SK-N-MC (cell line): ENCODE results near the gene ITGA3.

Source experiments
- DNase-seq: peaks from one replicate; pipeline ENCODE4 v3.0.0-alpha.2; 2011; ENCODE audit warnings: low read depth, low spot score
- H3K27ac ChIP-seq: fragments of 200-600 bp; sonication (generic); 2 replicates; pipeline ENCODE4 v1.5.1; 2016; ENCODE audit warnings: mixed run types
- H3K36me3 ChIP-seq: fragments of 200-600 bp; sonication (generic); 2 replicates; pipeline ENCODE4 v1.6.1; 2017; ENCODE audit warnings: antibody characterized with exemption, low read length, mixed read lengths; ENCODE audit not compliant: insufficient read depth
- H3K4me3 ChIP-seq: fragments of 200-600 bp; sonication (generic); 2 replicates; pipeline ENCODE4 v1.5.1; 2016
- H3K9ac ChIP-seq: fragments of 200-600 bp; sonication (generic); 2 replicates; pipeline ENCODE4 v1.8.0; 2017; ENCODE audit warnings: mixed run types, mixed read lengths; ENCODE audit not compliant: insufficient read length
- H3K9me3 ChIP-seq: fragments of 200-600 bp; sonication (generic); 2 replicates; pipeline ENCODE4 v1.6.1; 2017; ENCODE audit warnings: low read depth, mild to moderate bottlenecking, antibody characterized with exemption, low read length, moderate library complexity, mixed read lengths
- EZH2 ChIP-seq: fragments of 200-600 bp; sonication (generic); IDR thresholded peaks from one replicate; pipeline ENCODE4 v1.6.1; 2017; ENCODE audit warnings: antibody characterized with exemption
- FOXP2 ChIP-seq: optimal IDR thresholded peaks from 2 replicates; pipeline ENCODE3; 2011; ENCODE audit warnings: mild to moderate bottlenecking, moderate library complexity; ENCODE audit not compliant: insufficient read depth; ENCODE audit errors: extremely low read length, control extremely low read depth
- POLR2AphosphoS5 ChIP-seq: IDR thresholded peaks from 2 replicates; pipeline ENCODE4 v1.6.1; 2012; ENCODE audit warnings: mild to moderate bottlenecking, low read depth, low read length, borderline replicate concordance

Gene ITGA3

GRCh38 chr17:50072130-50072529, 16.2 kb downstream of the ITGA3 start:
- no peak overlapping the region for H3K27ac ChIP-seq
- H3K36me3 ChIP-seq: no peaks in the 10 kb centered on the region
- no peaks in the 10 kb centered on the region for H3K9me3 ChIP-seq
- no peak overlapping the region for H3K9ac ChIP-seq
- no peak for DNase-seq
- H3K4me3 ChIP-seq: no peak overlapping the region
- no peak for TF ChIP-seq FOXP2
- TF ChIP-seq EZH2: no peak
- TF ChIP-seq POLR2AphosphoS5: no peak

GRCh38 chr17:50072925-50073324, 17.0 kb downstream of the ITGA3 start:
- TF ChIP-seq EZH2 (no peak), FOXP2 (no peak), POLR2AphosphoS5 (no peak)
- Histone ChIP-seq H3K36me3 (no peaks in the 10 kb centered on the region), H3K4me3 (no peak overlapping the region), H3K27ac (no peak overlapping the region), H3K9me3 (no peaks in the 10 kb centered on the region), H3K9ac (no peak overlapping the region)
- no peak for DNase-seq

- H3K4me3 ChIP-seq: no peak overlapping the region
- H3K9ac ChIP-seq: no peak overlapping the region
- H3K9me3 ChIP-seq: no peaks in the 10 kb centered on the region
- no peak for DNase-seq
- no peak overlapping the region for H3K27ac ChIP-seq
- TF ChIP-seq FOXP2 (no peak), POLR2AphosphoS5 (no peak), EZH2 (no peak)
- H3K36me3 ChIP-seq: no peaks in the 10 kb centered on the region
Measured at GRCh38 chr17:50074227-50074626, 18.3 kb downstream of the ITGA3 start.

GRCh38 chr17:50075446-50076032, 19.6 kb downstream of the ITGA3 start:
- H3K27ac ChIP-seq: no peak overlapping the region
- no peak overlapping the region for H3K4me3 ChIP-seq
- H3K9me3 ChIP-seq: no peaks in the 10 kb centered on the region
- H3K36me3 ChIP-seq: no peaks in the 10 kb centered on the region
- TF ChIP-seq EZH2 (no peak), FOXP2 (no peak), POLR2AphosphoS5 (no peak)
- H3K9ac ChIP-seq: no peak overlapping the region
- no peak for DNase-seq

- TF ChIP-seq POLR2AphosphoS5 (no peak), EZH2 (no peak), FOXP2 (no peak)
- H3K4me3 ChIP-seq: no peak overlapping the region
- no peaks in the 10 kb centered on the region for H3K36me3 ChIP-seq
- H3K9me3 ChIP-seq: no peaks in the 10 kb centered on the region
- H3K9ac ChIP-seq: no peak overlapping the region
- no peak for DNase-seq
- H3K27ac ChIP-seq: no peak overlapping the region
Measured at GRCh38 chr17:50076221-50076590, 20.3 kb downstream of the ITGA3 start.

- TF ChIP-seq FOXP2 (no peak), POLR2AphosphoS5 (no peak), EZH2 (no peak)
- H3K36me3 ChIP-seq: no peaks in the 10 kb centered on the region
- no peaks in the 10 kb centered on the region for H3K9me3 ChIP-seq
- no peak overlapping the region for H3K4me3 ChIP-seq
- DNase-seq: no peak
- H3K27ac ChIP-seq: no peak overlapping the region
- no peak overlapping the region for H3K9ac ChIP-seq
Measured at GRCh38 chr17:50076591-50077235, 20.8 kb downstream of the ITGA3 start.

GRCh38 chr17:50078430-50078829, 22.5 kb downstream of the ITGA3 start:
- H3K36me3 ChIP-seq: no peaks in the 10 kb centered on the region

GRCh38 chr17:50079334-50080095, 23.6 kb downstream of the ITGA3 start:
- Histone ChIP-seq H3K9ac (no peak overlapping the region), H3K36me3 (no peaks in the 10 kb centered on the region), H3K27ac (no peak overlapping the region), H3K4me3 (no peak overlapping the region), H3K9me3 (no peaks in the 10 kb centered on the region)
- TF ChIP-seq EZH2 (no peak), FOXP2 (no peak), POLR2AphosphoS5 (no peak)
- no peak for DNase-seq

More at GRCh38 chr17:50078430-50078829, 22.5 kb downstream of the ITGA3 start:
- Histone ChIP-seq H3K9me3 (no peaks in the 10 kb centered on the region), H3K27ac (no peak overlapping the region), H3K9ac (no peak overlapping the region), H3K4me3 (no peak overlapping the region)
- TF ChIP-seq FOXP2 (no peak), EZH2 (no peak), POLR2AphosphoS5 (no peak)
- DNase-seq: no peak
